NCI-H446 treated with DMSO at 0.1 percent for 48 hours (cell line): ENCODE measurements around the gene PALD1.

Source experiments
- DNase-seq: peaks from one replicate; lab custom pipeline; 2025; lab: John Stamatoyannopoulos, UW

Gene PALD1

DNA sequence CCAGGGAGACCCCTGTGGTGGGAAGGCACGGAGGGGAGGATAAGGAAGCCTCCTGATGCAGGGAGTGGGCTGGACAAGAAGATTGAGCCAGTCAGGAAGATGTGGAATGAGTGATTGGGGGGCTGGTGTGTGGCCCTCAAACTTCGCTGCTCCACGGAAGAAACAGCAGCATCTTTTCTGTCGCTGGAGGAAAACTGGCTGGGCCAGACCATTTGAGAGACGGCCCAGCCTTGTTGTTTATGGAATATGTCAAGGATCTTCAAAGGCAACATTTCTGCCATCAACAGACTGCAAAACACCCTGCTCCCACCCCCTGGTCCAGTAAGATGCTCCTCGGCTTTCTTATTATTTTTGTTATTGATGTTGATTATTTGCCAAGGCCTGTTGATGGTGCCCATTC, 29.4 kb downstream of the PALD1 start:
- no peak for DNase-seq

DNA sequence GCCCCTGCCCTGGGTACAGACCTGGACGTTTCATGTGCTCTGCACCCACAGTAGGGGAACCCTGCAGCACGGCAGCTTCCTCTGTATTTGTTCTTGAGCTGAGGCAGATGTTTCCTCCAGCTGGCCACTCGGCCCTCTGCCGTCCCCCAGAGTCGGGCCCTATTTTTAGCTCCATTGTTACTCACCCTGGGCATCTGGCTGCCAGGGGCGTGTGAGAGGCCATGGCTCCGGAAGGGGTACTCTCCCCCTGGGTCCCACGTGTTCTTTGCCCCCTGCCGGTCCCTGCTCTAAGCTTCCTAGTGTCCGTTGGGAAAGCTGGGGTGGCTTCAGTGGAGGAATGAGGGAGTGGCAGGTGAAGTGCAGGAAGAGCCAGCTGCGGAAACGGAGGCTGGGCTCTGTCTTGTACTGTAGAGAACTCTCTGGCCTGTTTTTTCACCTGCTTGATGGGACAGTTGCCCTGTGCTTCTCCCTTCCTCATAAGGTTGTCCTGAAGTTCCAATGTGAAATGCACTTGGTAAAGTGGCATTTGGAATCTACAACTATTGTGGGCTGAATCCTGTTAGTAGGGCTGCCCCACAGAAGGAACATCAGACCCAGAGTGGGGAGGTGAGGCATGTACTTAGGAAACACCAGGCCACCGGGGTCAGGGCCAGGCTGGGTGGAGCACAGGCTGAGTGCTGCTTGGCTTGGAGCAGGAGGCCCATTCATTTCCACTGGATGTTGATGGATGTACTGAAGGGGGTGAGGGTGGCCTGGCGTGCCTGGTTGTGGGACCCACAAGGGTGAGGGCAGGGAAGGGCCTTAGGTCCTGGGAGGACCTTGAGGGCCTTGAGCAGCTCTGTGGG, 30.6 kb downstream of the PALD1 start:
- no peak for DNase-seq

DNA sequence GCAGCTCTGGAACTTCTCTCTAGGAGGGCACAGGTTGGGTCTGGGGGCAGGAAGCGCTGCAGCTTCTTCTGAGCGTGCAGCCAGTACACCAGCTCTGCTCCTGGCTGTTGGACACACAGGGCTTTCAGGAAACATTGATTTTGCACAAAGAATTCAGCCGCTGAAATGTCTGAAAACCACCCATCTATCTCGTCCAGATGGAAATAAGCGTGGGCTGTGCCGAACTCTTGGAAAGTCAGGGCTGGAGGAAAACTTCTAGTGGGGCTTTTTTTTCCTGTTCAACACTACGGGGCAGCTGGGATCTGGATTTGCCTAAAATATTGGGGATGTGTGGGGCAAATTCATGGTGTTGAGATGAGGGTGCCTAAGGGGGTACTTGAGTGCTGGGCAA, 31.2 kb downstream of the PALD1 start:
- no peak for DNase-seq

DNA sequence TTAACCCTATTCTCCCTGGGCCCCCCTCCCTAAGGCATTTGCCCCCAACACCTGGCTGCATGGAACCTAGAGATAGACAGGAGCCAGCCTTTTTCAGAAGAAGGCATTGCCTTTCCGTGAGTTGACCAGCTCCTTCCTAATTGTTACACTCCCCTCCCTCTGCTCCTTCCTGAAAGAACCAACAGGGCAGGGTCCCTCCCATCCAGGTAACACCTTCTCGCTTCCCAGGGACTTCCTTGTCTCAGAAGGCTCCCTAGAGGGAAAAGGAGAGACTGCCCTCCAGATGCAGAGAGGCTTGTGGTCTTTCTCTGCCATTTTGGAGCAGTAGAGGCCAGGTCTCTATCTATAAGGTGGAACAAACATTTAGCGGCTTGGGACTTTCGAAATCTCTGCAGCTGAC, 31.9 kb downstream of the PALD1 start:
- no peak for DNase-seq

DNA sequence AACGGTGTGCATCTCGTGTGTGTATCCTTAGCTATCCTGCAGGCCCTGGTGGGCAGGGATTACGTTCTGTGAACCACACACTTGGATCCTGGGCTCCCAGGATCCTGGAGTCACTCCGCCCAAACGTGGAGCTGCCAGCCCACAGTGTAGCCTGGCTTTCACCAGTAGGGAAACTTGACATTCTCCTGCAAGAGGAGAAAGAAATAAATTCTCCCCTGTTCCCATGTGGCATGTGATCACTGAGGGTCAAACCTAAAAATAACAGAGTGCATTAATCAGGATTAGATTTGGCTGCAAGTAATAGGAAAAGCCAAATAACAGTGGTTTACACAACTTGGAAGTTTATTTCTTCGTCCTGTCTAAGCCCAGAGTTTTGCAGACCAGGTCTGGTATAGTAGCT, 32.3 kb downstream of the PALD1 start:
- no peak for DNase-seq

DNA sequence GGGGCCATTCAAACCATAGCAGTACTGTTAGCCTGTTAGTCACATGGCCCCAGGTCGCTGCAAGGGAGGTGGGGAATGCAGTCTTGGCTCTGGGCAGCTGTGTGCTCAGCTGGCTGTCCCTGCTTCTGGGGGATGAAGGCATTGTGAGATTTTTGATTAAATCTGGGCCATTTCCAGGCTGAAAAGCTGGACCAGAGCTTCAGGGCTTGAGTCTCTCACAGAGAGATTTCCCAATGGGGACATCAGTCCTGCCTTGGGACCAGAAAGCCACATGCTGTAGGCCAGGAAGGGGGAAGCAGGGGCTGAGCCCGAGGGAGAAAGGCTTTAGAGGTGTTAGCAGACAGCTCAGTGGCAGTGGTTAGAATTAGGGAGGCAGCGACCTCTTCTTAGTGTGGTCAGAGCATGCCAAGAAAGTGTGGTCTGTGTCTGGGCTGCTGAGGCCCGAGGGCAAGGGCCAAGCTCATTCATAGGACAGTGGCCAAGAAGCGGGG, 33.6 kb downstream of the PALD1 start:
- no peak for DNase-seq

DNA sequence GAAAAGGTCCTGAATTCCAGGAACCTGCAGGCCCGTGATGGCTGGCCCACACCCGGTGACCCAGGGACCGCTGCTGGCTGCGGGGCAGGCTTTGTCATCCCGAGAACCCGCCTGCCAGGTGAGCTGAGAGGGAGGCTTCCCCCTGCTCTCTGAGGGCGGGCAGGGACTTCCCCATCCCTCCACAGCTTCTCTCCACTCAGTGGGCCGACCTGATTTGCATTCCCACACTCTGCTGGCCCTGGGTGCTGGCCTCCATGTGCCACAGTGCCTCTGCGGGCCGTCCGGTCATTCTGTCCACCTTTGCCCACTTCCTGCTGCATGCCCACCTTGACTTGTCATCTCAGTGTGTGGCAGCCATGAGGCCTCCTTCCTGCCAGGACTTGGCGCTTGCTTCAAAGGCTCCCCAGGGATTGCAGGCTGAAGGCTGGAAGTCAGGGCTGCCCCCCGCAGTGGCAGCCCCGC, 35.3 kb downstream of the PALD1 start:
- no peak for DNase-seq

DNA sequence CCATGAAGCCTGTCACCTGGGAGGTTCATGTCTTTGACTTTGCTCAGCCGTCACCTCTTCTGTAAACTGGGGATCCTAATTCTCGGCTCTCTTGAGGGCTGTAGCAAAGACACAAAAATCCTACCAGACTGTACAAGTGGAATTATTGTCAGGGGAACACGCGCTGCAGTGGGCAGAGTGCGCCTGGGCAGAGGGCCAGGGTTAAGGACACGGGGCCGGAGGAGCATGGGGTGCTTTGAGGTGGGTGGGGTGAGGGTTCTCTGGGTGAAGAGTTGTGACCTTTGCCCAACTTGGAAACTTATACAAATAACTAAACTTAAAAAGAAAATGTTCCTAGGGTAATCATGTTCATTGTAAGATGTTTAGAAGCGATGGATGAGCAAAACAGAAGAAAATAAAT, 36.0 kb downstream of the PALD1 start:
- DNase-seq: no peak

DNA sequence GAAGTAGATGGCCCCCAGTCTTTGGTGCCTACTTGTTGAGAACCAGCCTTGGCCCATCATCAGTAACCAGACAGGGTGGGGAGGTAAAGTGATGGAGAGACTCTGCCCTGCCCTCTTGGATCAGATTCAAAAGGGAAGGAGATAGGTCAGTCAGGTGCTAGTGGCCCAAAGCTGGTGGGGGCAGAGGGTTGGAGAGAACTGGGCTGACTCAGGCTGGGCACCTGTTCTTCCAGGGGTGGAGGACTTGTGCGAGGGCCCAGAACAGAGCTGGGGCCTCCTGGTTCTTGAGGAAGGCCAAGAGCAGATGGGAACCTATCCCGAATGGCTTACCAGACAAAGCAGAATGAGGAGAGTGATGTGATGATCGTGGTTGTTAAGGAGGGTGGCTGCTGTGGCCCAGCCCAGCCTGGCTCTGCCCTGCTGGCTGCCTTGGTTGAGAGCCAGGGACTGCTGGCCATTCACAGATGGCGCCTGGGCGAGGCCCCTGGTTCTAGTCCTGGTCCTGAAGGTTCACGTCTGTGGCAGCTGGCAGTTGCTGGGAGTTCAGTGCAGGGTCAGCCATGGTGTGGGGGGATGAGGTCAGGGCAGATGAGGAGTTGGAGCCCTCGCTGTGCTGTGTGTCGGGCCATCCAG, 36.6 kb downstream of the PALD1 start:
- DNase-seq: no peak

DNA sequence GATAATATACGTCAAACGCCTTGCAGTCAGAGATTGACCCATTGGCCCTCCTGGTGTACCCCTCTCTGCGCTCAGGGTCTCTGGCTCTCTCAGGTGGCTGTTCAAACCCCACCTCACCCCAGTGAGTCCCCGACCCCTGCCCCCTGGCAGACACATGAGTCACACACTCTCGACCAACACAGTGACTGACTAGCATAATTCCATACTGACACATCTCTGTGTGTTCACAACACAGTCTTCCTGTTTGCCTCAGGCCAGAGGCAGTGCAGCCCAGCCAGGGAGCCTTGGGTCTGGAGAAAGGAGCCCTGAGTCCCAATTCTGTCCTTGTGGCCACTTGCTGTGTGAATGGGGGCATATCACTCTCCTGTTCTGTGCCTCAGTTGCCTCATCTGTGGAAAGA, 40.1 kb downstream of the PALD1 start:
- no peak for DNase-seq

DNA sequence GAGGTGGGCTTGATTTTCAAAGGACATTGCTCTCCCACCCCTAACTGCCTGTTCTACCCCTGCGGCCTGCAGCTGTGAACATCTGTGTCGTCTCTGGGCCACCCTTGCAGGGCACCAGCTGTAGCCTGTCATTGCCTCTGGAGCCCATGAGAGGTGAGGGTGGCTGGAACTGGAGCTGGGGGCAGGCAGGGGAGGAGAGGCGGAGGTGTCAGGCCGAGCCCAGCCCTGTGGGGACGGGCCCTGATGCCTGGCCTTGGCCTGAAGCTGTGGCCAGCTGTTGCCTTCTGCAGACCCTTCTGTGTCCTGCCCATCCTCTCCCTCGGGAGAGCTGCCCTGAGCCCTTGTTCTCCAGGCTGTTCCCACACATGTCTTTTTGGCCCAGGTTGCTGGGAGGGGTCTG, 44.5 kb downstream of the PALD1 start:
- DNase-seq: no peak

DNA sequence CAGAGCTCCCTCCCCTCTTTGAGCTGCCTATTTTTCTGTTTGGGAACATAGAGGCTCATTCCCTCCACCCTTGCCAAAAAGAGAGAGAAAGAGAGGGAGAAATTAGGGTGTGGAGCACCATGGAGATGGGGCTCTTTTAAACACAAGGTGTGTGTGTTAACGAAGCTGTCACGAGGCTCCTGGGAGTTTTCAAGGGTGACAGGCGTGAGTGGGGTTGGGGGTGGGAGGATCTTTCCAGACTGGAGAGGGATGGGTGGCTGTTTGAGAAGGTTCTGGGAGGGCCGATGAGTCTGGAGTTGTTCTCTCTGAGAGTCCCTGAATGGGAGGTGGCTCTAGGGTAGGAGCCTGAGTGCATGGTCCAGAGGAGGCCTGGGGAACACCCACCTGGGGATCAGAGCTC, 45.0 kb downstream of the PALD1 start:
- no peak for DNase-seq

DNA sequence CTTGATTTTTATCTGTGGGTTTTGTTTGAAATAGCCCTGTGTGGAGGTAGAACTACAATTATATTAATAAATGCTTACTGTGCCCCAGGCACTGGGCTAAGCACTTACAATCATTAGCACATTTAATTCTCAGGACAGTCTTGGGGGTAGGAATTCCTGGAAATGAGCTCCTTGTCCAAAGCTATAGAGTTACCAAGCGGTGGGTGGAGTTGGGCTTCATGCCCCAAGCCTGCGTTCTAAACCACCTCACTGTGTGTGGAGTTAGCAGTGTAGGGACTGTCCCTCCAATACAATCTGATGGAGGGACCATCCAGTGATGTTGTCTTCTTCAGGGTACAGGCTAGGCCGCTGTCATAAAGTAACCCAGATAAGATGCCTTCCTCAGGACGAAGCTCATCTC, 49.7 kb downstream of the PALD1 start:
- no peak for DNase-seq

DNA sequence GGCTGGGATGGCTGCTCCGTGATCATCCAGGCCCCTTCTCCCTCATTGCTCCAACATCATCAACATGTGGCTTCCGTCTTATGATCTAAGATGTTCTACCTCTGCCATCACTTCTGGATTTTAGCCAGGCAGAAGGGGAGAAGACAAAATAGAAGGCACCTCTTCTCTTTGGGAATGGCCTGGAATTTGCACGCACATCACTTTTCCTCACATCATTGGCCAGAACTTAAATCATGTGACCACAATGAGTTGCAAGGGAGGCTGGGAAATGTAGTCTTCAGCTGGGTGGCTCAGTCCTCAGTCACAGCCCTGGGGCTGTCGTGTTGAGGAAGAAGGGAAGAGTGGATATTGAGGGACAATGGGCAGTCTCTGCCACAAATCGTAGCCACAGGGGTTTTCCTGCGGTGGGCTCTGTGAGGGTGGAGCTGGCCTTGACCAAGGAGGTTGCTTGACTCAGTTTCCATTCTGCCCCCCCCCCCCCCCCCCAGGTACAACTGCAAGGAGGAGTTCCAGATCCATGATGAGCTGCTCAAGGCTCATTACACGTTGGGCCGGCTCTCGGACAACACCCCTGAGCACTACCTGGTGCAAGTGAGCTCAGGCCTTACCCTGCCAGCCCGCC, 50.3 kb downstream of the PALD1 start:
- no peak for DNase-seq

DNA sequence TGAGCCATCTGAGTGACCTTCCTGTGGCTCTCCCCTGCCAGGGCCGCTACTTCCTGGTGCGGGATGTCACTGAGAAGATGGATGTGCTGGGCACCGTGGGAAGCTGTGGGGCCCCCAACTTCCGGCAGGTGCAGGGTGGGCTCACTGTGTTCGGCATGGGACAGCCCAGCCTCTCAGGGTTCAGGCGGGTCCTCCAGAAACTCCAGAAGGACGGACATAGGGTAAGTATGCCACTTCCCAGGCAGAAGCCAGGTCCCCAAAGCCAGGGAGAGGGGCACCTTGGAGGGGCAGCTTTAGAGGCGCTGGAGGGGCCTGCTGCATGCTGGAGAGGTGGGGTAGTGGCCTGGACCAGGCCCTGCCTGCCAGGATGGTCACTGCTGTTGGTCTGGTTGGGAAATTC, 51.3 kb downstream of the PALD1 start:
- DNase-seq: no peak

DNA sequence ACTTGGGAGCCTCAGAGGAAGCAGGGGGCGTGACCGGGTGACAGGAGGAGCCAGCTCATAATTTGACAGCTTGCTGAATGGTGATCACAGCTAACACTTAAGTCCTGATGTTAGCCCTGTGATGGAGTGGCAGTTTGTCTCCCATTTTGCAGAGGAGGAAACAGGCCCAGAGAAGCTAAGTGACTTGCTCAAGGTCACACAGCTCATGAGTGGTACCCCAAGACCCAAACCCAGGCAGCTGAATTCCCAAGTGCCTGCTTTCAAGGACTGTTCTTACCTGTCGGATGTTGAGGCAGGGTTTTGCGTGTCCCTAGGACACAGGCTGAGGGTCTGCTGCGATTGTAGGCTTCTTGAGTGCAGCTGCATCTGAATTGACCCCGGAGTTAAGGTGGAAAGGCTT, 51.7 kb downstream of the PALD1 start:
- DNase-seq: no peak

DNA sequence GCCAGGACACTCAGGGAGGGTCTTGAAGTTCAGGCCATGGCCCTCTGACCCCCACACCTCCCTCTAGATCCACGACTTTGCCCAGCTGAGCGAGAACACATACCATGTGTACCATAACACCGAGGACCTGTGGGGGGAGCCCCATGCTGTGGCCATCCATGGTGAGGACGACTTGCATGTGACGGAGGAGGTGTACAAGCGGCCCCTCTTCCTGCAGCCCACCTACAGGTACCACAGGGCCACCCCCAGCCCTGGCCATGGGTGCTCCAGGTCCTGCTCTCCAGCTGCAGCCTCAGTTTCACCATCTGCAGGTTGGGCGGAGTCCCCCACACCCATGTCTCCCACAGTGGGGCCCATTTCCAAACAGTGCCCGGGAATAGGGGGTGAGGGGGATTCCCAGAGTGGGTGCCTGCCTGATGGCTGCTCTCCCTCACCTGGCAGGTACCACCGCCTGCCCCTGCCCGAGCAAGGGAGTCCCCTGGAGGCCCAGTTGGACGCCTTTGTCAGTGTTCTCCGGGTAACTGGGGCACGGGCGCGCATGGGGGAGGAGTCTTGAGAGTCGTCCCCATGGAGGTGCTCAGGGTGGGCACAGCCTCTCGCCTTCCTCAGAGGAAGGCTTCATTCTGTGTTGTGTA, 54.1 kb downstream of the PALD1 start:
- DNase-seq: no peak

DNA sequence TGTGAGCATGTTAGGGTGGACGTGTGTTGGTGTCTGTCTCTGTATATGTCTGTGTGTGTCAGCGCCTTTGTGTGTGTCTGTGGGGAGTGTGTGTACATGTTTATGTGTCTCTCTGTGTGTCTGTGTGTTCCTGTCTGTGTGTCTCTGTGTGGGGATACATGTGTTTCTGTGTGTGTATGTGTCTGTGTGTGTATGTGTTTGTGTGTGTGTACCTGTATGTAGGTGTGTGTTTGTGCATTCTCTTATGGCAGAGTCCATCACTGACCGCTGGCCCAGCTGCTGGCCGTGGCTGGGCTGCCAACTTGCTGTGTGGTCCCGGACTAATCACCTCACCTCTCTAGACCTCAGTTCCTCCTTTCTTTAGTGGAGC, 54.6 kb downstream of the PALD1 start:
- no peak for DNase-seq

DNA sequence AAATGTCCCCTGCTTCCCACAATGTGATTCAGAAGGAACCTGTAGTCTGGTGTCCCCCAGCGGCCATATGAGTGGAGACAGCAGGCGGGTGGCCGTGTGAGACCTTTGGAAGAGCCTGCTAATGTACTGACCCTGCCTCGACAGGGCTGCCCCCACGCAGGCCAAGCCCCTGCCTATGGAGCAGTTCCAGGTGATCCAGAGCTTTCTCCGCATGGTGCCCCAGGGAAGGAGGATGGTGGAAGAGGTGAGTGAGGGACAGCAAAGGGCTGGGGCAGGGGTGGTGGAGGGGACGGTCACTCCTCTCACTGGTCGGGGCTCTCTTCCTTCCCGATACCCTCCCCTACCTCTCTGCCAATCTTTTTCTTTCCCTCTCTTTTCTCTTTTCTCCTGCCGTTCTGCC, 55.7 kb downstream of the PALD1 start:
- DNase-seq: no peak

DNA sequence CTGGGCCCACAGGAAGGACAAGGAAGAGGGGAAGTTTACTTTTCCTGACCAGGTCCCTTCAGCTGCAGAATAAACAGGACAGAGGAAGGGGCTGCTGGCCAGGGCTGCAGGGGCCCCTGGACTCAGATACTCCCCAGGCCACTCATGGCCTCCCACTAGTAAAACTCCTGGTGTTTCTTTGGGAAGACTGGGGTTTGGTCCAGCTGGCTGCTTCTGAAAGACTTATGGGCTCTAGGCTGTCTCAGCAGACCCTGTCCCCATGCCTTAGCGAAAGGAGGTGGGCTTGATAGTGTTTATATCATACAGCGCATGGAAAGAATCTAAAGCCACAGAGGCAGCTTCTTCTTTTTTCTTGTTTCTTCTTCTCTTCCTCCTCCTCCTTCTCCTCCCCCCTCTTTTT, 56.4 kb downstream of the PALD1 start:
- no peak for DNase-seq

DNA sequence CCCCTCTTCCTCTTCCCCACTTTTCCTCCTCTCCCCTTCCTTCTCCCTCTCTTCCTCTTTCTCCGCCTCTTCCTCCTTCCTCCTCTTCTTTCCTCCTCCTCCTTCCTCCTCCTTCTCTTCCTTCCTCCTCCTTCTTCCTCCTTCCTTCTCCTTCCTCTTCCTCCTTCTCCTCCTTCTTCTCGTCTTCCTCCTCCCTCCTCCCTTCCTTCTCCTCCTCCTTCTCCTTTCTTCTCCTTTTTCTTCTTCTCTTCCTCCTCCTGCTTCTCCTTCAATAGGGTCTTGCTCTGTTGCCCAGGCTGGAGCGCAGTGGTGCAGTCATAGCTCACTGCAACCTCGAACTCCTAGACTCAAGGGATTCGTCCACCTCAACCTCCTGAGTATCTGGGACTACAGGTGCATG, 56.9 kb downstream of the PALD1 start:
- no peak for DNase-seq

DNA sequence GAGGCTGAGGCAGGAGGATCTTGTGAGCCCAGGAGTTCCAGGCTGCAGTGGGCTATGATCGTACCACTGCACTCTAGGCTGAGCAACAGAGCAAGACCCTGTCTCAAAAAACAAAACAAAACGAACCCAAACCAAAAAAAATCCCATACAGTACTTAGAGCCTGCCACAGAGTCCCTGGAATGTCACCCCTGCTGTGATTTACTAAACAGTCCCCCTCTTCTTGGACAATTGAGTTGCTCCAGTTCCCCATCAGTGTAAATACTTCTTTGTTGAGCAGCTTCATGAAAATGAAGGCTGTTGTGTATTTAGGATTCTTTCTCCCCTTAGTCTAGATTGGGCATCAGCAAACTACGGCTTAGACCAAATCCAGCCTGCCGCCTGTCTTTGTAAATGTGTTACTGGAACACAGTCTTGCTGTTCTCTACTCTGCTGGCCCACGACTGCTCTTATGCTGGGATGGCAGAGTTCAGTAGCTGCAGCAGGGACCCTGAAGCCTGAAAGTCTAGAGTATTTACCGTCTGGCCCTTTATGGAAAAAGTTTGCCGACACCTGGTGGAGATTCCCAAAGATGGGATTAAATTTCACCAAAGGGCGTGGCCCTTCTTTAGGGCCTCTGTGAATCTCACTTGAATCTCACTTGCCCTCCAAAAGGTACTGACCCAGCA, 57.8 kb downstream of the PALD1 start:
- no peak for DNase-seq
